HepG2 (cell line): ENCODE results near the gene ZFP36L2. TPM values are rescaled to one million over a fixed set of nuclear protein-coding genes. Genes with fewer than 3 reads are reported as not detected.
A peak's percentile ranks its signal among the peaks of the same experiment; 100 is the strongest.

ENCODE experiments used
- ATF1 ChIP-seq: IDR thresholded peaks from 2 replicates; pipeline ENCODE4 v1.6.1; 2016; ENCODE audit warnings: mild to moderate bottlenecking, control low read depth
- ATF3 ChIP-seq: sonication (generic); formaldehyde crosslinking; IDR thresholded peaks from 2 replicates; pipeline ENCODE4 v1.4.0; 2020; ENCODE audit warnings: missing genetic modification reagents
- GABPB1 ChIP-seq: IDR thresholded peaks from 2 replicates; pipeline ENCODE4 v1.6.1; 2016; ENCODE audit warnings: mild to moderate bottlenecking, missing genetic modification reagents, moderate library complexity, missing compliant biosample characterization
- GTF3A ChIP-seq: sonication (generic); formaldehyde crosslinking; conservative IDR thresholded peaks from 2 replicates; pipeline ENCODE4 v1.4.0; 2020; ENCODE audit warnings: mild to moderate bottlenecking, missing genetic modification reagents
- HNRNPLL ChIP-seq: fragments of 200-400 bp; formaldehyde crosslinking; IDR thresholded peaks from 2 replicates; pipeline ENCODE4 v1.6.1; 2017; ENCODE audit warnings: mild to moderate bottlenecking, low read depth, low read length; ENCODE audit not compliant: poor library complexity, severe bottlenecking
- IRF1 ChIP-seq: sonication (generic); formaldehyde crosslinking; IDR thresholded peaks from 2 replicates; pipeline ENCODE4 v1.4.0; 2020; ENCODE audit warnings: low read depth, mild to moderate bottlenecking, missing genetic modification reagents
- ISL2 ChIP-seq: sonication (generic); formaldehyde crosslinking; IDR thresholded peaks from 2 replicates; pipeline ENCODE4 v1.5.0; 2020; ENCODE audit warnings: missing genetic modification reagents
- MAF1 ChIP-seq: sonication (generic); formaldehyde crosslinking; IDR thresholded peaks from 2 replicates; pipeline ENCODE4 v1.5.0; 2020; ENCODE audit warnings: missing genetic modification reagents, borderline replicate concordance
- MIER2 ChIP-seq: IDR thresholded peaks from 2 replicates; pipeline ENCODE4 v1.6.1; 2016; ENCODE audit warnings: missing biosample characterization, missing genetic modification reagents
- MIER3 ChIP-seq: IDR thresholded peaks from 2 replicates; pipeline ENCODE4 v1.6.1; 2016; ENCODE audit warnings: missing compliant biosample characterization, borderline replicate concordance
- NBN ChIP-seq: fragments of 450-650 bp; conservative IDR thresholded peaks from 2 replicates; pipeline ENCODE4 v1.6.1; 2017
- NR2F6 ChIP-seq, 2 experiments: IDR thresholded peaks; 2 replicates each; pipeline ENCODE4 v1.6.1; 2016; ENCODE audit warnings: antibody characterized with exemption in 1 of 2, mild to moderate bottlenecking in 1 of 2
- RARG ChIP-seq: sonication (generic); formaldehyde crosslinking; IDR thresholded peaks from 2 replicates; pipeline ENCODE4 v1.4.0; 2020; ENCODE audit warnings: low read depth, mild to moderate bottlenecking, missing genetic modification reagents
- SAP130 ChIP-seq: IDR thresholded peaks from 2 replicates; pipeline ENCODE4 v1.6.1; 2016; ENCODE audit warnings: low read depth
- SOX13 ChIP-seq, 3 experiments: fragments of 450-650 bp in 1 of 3; sonication (generic) in 1 of 3; formaldehyde crosslinking in 1 of 3; IDR thresholded peaks in 2 of 3; conservative IDR thresholded peaks in 1 of 3; 2 replicates each; pipeline versions ENCODE4 v1.5.0 to v1.6.1; 2016 to 2020; ENCODE audit warnings: antibody characterized with exemption in 1 of 3, mild to moderate bottlenecking in 1 of 3, missing compliant biosample characterization in 1 of 3, missing genetic modification reagents in 1 of 3, moderate library complexity in 1 of 3
- TEAD3 ChIP-seq: optimal IDR thresholded peaks from 2 replicates; pipeline ENCODE3; 2016; ENCODE audit warnings: borderline replicate concordance
- XRCC5 ChIP-seq: fragments of 200-400 bp; formaldehyde crosslinking; optimal IDR thresholded peaks from 2 replicates; pipeline ENCODE3; 2017; ENCODE audit warnings: mild to moderate bottlenecking, low read length
- ZEB1 ChIP-seq: IDR thresholded peaks from 2 replicates; pipeline ENCODE4 v1.6.1; 2012; ENCODE audit warnings: mild to moderate bottlenecking, low read depth, inconsistent platforms; ENCODE audit not compliant: insufficient replicate concordance
- ZFP41 ChIP-seq: sonication (generic); formaldehyde crosslinking; IDR thresholded peaks from 2 replicates; pipeline ENCODE4 v1.4.0; 2020; ENCODE audit warnings: mild to moderate bottlenecking, missing genetic modification reagents, borderline replicate concordance
- ZIK1 ChIP-seq: sonication (generic); formaldehyde crosslinking; IDR thresholded peaks from 2 replicates; pipeline ENCODE4 v1.5.0; 2020; ENCODE audit warnings: mild to moderate bottlenecking, low read depth, missing genetic modification reagents, borderline replicate concordance
- ZMYM3 ChIP-seq: sonication (generic); formaldehyde crosslinking; IDR thresholded peaks from 2 replicates; pipeline ENCODE4 v1.5.1; 2020; ENCODE audit warnings: mild to moderate bottlenecking, missing genetic modification reagents
- polyA plus RNA-seq, 8 experiments: library from polyadenylated mRNA; depleted of rRNA in 3 of 8; stranded (reverse) in 7 of 8; unstranded in 1 of 8; fragments of >200 nt; fragmentation: Illumina TruSeq in 4 of 8; extraction: Trizol in 4 of 8; gene quantifications; 2 replicates each; pipeline versions ENCODE4 v1.2.1 to v1.2.3, GENCODE V29; 2011 to 2016; ENCODE audit warnings: low read depth in 4 of 8, missing spikeins in 1 of 8, mixed read lengths in 1 of 8; ENCODE audit not compliant: insufficient read depth in 1 of 8
- total RNA-seq, 5 experiments: library from RNA; depleted of rRNA; stranded (reverse); fragments of >200 nt; fragmentation: Illumina TruSeq; extraction: Trizol; gene quantifications; 2 replicates each; pipeline ENCODE4 v1.2.3, GENCODE V29; 2016; ENCODE audit warnings: low read depth in 1 of 5
- TF ChIP-seq, protein P1 (sequence below): sonication (generic); formaldehyde crosslinking; IDR thresholded peaks from 2 replicates; pipeline ENCODE4 v1.8.1; 2023; ENCODE audit warnings: missing genetic modification reagents, inconsistent platforms, borderline replicate concordance
- TF ChIP-seq, protein P2 (sequence below): sonication (generic); formaldehyde crosslinking; IDR thresholded peaks from 2 replicates; pipeline ENCODE4 v1.4.0; 2020; ENCODE audit warnings: missing genetic modification reagents, mild to moderate bottlenecking, borderline replicate concordance

ZFP36L2 gene
- total and polyA plus RNA-seq, 2 of the 13 experiments (the other 11 are each of a cell fraction or from before 2014, with no cell fraction given) = 11.2 to 21.8 TPM

GRCh38 chr2:43178602-43179542, 47.5 kb downstream of the ZFP36L2 start (continued):
- peak; percentile 85 for TF ChIP-seq ISL2 (CRISPR knock-in tag)
- TF ChIP-seq ZEB1 = peak; percentile 30
- TF ChIP-seq SAP130 (CRISPR knock-in tag) = peak; percentile 87
- TF ChIP-seq XRCC5 = peak; percentile 63
- 0 out of 2 replicates have a peak, but pooled peaks have one; percentile 31 for TF ChIP-seq ZIK1 (CRISPR knock-in tag)
- TF ChIP-seq IRF1 (CRISPR knock-in tag) = no peak
- TF ChIP-seq MIER3 (CRISPR knock-in tag) = peak; percentile 23; the same call in 1 of the 2 replicates
- TF ChIP-seq MAF1 (CRISPR knock-in tag) = no peak
- no peak for TF ChIP-seq NBN
- peak; percentile 51; the same call in 1 of the 2 replicates for TF ChIP-seq NR2F6 (IDR thresholded peaks at IDR 0.05)
- peak; percentile 69 for TF ChIP-seq NR2F6 (CRISPR knock-in tag; IDR thresholded peaks at IDR 0.05)
- peak; percentile 86 for TF ChIP-seq ZMYM3 (CRISPR knock-in tag)
- TF ChIP-seq, protein P1, sequence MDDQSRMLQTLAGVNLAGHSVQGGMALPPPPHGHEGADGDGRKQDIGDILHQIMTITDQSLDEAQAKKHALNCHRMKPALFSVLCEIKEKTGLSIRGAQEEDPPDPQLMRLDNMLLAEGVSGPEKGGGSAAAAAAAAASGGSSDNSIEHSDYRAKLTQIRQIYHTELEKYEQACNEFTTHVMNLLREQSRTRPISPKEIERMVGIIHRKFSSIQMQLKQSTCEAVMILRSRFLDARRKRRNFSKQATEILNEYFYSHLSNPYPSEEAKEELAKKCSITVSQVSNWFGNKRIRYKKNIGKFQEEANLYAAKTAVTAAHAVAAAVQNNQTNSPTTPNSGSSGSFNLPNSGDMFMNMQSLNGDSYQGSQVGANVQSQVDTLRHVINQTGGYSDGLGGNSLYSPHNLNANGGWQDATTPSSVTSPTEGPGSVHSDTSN (CRISPR knock-in tag) = no peak
- TF ChIP-seq GTF3A (CRISPR knock-in tag) = 0 out of 2 replicates have a peak, but pooled peaks have one; percentile 44
- TF ChIP-seq TEAD3 (CRISPR knock-in tag) = peak; percentile 41
- TF ChIP-seq ATF3 (CRISPR knock-in tag) = peak; percentile 96
- TF ChIP-seq MIER2 (CRISPR knock-in tag) = peak; percentile 73
- peak; percentile 62 for TF ChIP-seq HNRNPLL
- TF ChIP-seq SOX13 (IDR thresholded peaks at IDR 0.05) = 0 out of 2 replicates have a peak, but pooled peaks have one; percentile 12
- TF ChIP-seq SOX13 (CRISPR knock-in tag; conservative IDR thresholded peaks at IDR 0.05 in 1 of 2, IDR thresholded peaks at IDR 0.05 in 1 of 2) = peak in 1 of 2 experiments; percentile 90; a peak in 2 of 4 replicates
- TF ChIP-seq ZFP41 (CRISPR knock-in tag) = no peak
- TF ChIP-seq RARG = 0 out of 2 replicates have a peak, but pooled peaks have one; percentile 42
- peak; percentile 62 for TF ChIP-seq GABPB1 (CRISPR knock-in tag)
- TF ChIP-seq ATF1 (CRISPR knock-in tag) = no peak
- TF ChIP-seq, protein P2, sequence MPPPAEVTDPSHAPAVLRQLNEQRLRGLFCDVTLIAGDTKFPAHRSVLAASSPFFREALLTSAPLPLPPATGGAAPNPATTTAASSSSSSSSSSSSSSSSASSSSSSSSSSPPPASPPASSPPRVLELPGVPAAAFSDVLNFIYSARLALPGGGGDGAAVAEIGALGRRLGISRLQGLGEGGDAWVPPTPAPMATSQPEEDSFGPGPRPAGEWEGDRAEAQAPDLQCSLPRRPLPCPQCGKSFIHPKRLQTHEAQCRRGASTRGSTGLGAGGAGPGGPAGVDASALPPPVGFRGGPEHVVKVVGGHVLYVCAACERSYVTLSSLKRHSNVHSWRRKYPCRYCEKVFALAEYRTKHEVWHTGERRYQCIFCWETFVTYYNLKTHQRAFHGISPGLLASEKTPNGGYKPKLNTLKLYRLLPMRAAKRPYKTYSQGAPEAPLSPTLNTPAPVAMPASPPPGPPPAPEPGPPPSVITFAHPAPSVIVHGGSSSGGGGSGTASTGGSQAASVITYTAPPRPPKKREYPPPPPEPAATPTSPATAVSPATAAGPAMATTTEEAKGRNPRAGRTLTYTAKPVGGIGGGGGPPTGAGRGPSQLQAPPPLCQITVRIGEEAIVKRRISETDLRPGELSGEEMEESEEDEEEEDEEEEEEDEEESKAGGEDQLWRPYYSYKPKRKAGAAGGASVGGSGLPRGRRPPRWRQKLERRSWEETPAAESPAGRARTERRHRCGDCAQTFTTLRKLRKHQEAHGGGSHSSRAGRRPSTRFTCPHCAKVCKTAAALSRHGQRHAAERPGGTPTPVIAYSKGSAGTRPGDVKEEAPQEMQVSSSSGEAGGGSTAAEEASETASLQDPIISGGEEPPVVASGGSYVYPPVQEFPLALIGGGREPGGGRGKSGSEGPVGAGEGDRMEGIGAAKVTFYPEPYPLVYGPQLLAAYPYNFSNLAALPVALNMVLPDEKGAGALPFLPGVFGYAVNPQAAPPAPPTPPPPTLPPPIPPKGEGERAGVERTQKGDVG = 0 out of 2 replicates have a peak, but pooled peaks have one; percentile 21
